Osteocyte (in vitro differentiated cells): ENCODE data around the gene SCLY. TPM values are rescaled to one million over a fixed set of nuclear protein-coding genes. Genes with fewer than 3 reads are reported as not detected.

ENCODE experiments used
- DNase-seq: peaks from one replicate; pipeline ENCODE4 v3.0.0; 2021; ENCODE audit warnings: mixed read lengths; ENCODE audit not compliant: unreplicated experiment; ENCODE audit errors: extremely low spot score
- H3K27ac Mint-ChIP-seq: one replicate; pipeline ENCODE4 v1.8.0; 2021; ENCODE audit warnings: mild to moderate bottlenecking, mixed read lengths; ENCODE audit not compliant: unreplicated experiment
- H3K27me3 Mint-ChIP-seq: one replicate; pipeline ENCODE4 v1.8.0; 2021; ENCODE audit warnings: mixed read lengths; ENCODE audit not compliant: unreplicated experiment
- H3K36me3 Mint-ChIP-seq: one replicate; pipeline ENCODE4 v1.8.0; 2021; ENCODE audit warnings: mixed read lengths; ENCODE audit not compliant: unreplicated experiment
- H3K4me1 Mint-ChIP-seq: one replicate; pipeline ENCODE4 v1.8.0; 2021; ENCODE audit warnings: mixed read lengths; ENCODE audit not compliant: unreplicated experiment
- H3K4me3 Mint-ChIP-seq: one replicate; pipeline ENCODE4 v1.8.0; 2021; ENCODE audit warnings: mild to moderate bottlenecking, moderate library complexity, mixed read lengths; ENCODE audit not compliant: unreplicated experiment
- H3K9me3 Mint-ChIP-seq: one replicate; pipeline ENCODE4 v1.8.0; 2021; ENCODE audit warnings: mixed read lengths; ENCODE audit not compliant: unreplicated experiment
- total RNA-seq: library from RNA; stranded (reverse); gene quantifications from 2 replicates; pipeline ENCODE4 v1.2.1, GENCODE V29; 2021
- TF ChIP-seq, protein P1 (sequence below): fragments of 200-600 bp; sonication (generic); IDR thresholded peaks from 2 replicates; pipeline ENCODE4 v1.5.0; 2021; ENCODE audit warnings: antibody characterized with exemption, mild to moderate bottlenecking, moderate library complexity

Gene SCLY
- total RNA-seq, 1 donor from 2014 or later = 22.1 TPM

DNA sequence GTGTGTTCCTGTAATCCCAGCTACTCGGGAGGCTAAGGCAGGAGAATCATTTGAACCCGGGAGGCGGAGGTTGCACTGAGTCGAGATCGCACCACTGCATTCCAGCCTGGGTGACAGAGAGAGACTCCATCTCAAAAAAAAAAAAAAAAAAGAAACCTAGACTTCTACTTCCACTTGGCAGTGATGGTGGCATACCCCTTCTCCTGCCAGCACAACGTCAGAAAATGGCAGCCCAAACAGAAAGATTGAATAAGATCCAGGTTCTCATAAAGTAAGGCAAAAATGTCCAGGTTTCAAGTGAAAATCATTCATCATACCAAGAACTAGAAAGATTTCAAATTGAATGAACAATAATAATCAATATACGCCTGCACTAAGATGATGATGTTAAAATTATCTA is 24.0 kb downstream of the SCLY start:
- H3K9me3 Mint-ChIP-seq = peaks cover 5% of the 10 kb centered on the region
- H3K4me3 Mint-ChIP-seq = no peak overlapping the region

DNA sequence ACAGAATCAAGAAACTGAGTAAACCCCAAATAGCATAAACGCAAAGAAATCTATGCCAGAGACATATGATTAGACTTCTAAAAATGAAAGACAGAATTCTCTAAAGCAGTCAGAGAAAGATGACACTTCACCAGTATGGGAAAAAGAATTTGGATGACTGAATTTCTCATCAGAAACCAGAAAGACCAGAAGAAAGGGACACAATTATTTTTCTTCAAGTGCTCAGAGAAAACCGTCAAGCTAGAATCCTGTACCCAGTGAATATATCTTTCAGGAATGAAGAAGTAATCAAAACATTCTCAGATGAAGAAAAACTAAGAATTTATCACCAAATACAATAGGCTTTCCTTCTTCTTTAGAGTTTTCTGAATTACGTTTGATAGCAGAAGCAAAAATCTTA is 25.1 kb downstream of the SCLY start:
- TF ChIP-seq, protein P1, sequence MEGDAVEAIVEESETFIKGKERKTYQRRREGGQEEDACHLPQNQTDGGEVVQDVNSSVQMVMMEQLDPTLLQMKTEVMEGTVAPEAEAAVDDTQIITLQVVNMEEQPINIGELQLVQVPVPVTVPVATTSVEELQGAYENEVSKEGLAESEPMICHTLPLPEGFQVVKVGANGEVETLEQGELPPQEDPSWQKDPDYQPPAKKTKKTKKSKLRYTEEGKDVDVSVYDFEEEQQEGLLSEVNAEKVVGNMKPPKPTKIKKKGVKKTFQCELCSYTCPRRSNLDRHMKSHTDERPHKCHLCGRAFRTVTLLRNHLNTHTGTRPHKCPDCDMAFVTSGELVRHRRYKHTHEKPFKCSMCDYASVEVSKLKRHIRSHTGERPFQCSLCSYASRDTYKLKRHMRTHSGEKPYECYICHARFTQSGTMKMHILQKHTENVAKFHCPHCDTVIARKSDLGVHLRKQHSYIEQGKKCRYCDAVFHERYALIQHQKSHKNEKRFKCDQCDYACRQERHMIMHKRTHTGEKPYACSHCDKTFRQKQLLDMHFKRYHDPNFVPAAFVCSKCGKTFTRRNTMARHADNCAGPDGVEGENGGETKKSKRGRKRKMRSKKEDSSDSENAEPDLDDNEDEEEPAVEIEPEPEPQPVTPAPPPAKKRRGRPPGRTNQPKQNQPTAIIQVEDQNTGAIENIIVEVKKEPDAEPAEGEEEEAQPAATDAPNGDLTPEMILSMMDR = no peak
- no peak for DNase-seq
- no peak overlapping the region for H3K27ac Mint-ChIP-seq
- no peaks in the 10 kb centered on the region for H3K9me3 Mint-ChIP-seq
- H3K4me1 Mint-ChIP-seq = no peaks in the 10 kb centered on the region
- H3K4me3 Mint-ChIP-seq = no peak overlapping the region
- H3K36me3 Mint-ChIP-seq = peaks cover 32% of the 10 kb centered on the region
- no peaks in the 10 kb centered on the region for H3K27me3 Mint-ChIP-seq

More for the DNA sequence above, 24.0 kb downstream of the SCLY start:
- H3K27ac Mint-ChIP-seq = no peak overlapping the region
- H3K4me1 Mint-ChIP-seq = peaks cover 2% of the 10 kb centered on the region
- H3K27me3 Mint-ChIP-seq = no peaks in the 10 kb centered on the region
- TF ChIP-seq, protein P1 = no peak
- DNase-seq = peak; percentile 30
- H3K36me3 Mint-ChIP-seq = peaks cover 42% of the 10 kb centered on the region

DNA sequence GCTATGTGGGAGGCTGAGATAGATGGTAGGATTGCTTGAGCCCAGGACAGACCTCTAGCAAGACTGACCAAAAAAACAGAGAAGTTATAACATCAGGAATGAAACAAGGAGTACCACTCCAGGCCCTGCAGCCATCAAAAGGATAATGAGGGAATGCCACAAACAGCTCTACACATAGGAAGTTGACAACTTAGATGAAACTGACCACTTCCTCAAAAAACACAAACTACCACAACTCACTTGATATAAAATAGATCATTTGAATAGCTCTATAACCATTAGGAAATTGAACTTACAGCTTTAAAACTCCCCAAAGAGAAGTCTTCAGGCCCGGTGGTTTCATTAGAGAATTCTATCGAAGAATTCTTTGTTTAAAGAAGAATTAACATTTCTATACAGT is 26.4 kb downstream of the SCLY start:
- no peaks in the 10 kb centered on the region for H3K9me3 Mint-ChIP-seq
- DNase-seq = no peak
- peaks cover 28% of the 10 kb centered on the region for H3K36me3 Mint-ChIP-seq
- no peaks in the 10 kb centered on the region for H3K27me3 Mint-ChIP-seq
- no peak overlapping the region for H3K4me3 Mint-ChIP-seq
- TF ChIP-seq, protein P1 = no peak
- no peak overlapping the region for H3K27ac Mint-ChIP-seq
- H3K4me1 Mint-ChIP-seq = no peaks in the 10 kb centered on the region

DNA sequence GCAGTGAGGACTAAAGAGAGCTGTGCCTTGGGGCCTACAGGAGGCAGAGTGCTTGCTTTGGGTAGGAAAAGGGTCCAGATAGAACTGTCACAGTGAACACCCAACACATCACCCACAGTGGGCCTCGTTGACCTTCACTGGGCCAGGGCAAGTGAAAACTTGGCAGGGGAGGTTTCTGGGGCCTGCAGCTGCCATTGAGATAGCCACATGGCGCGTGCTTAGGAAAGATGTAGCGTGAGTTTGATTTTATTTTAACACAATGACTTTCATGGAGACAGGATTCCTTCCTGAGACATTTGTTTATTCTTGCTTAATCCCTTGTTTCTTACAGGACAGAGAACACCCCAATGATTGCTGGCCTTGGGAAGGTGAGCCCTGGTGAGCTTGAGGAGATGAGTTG is 30.1 kb downstream of the SCLY start:
- no peaks in the 10 kb centered on the region for H3K9me3 Mint-ChIP-seq
- H3K4me3 Mint-ChIP-seq = no peak overlapping the region
- no peaks in the 10 kb centered on the region for H3K27me3 Mint-ChIP-seq
- DNase-seq = peak; percentile 59
- TF ChIP-seq, protein P1 = no peak
- H3K27ac Mint-ChIP-seq = no peak overlapping the region
- peaks cover 13% of the 10 kb centered on the region for H3K36me3 Mint-ChIP-seq
- H3K4me1 Mint-ChIP-seq = no peaks in the 10 kb centered on the region

DNA sequence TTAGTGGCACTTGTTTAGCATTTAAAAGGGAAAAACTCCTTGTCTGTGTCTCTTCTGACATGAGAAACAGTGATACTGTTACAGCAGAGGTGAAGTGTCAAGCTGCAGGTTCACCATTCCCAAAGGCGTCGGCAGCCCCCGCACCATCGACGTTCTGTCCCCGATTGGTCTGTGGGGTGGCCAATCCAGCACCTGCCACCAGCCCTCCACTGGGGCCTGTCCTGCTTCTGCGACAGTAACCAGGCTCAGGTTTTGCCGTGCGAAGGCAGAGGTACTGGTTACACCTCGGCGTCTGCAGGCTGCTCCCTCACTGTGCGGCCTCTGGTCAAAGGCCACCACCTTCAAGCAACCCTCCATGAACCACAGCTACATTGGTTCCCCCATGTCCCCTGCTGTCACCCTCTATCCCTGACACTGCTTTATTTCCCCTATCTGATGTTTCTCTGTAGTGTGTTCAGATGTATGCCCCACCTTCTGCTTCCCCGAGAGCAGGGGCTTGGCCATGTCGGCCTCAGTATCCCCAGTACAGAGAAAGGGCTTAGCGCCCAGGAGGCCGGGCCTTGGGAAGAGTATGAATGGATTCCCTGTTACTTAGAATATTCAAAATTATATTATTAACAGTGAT is 30.7 kb downstream of the SCLY start:
- Mint-ChIP-seq H3K27me3 (no peaks in the 10 kb centered on the region), H3K9me3 (no peaks in the 10 kb centered on the region), H3K4me3 (no peak overlapping the region), H3K27ac (no peak overlapping the region), H3K36me3 (peaks cover 13% of the 10 kb centered on the region), H3K4me1 (peaks cover 5% of the 10 kb centered on the region)
- peak; percentile 72 for DNase-seq
- TF ChIP-seq, protein P1 = no peak
